ENCODE results near the gene TMEM198. TPM values are rescaled to one million over a fixed set of nuclear protein-coding genes. Genes with fewer than 3 reads are reported as not detected.

Gene TMEM198
- polyA plus RNA-seq, 1 donor (not counting 4 experiments of a cell fraction or from before 2014, with no cell fraction given), result 0.81 TPM

GRCh38 chr2:219545295-219545942 lies 1.6 kb downstream of the TMEM198 start:
- no peaks in the 10 kb centered on the region for H3K9me3 ChIP-seq (ENCODE audit: control insufficient read depth, low read depth, low read length)
- no peak for DNase-seq (ENCODE audit: low read depth, low spot score)
- no peaks in the 10 kb centered on the region for H3K9me1 ChIP-seq (ENCODE audit: control insufficient read depth, extremely low read depth, insufficient read depth, low read length)
- no peak for FAIRE-seq
- no peak overlapping the region for H3K9ac ChIP-seq (ENCODE audit: control insufficient read depth, extremely low read depth, insufficient read depth, low read length)
- H4K20me1 ChIP-seq (ENCODE audit: control insufficient read depth, extremely low read depth, insufficient read depth, low read length), result peaks cover 7% of the 10 kb centered on the region
- H3K4me3 ChIP-seq (ENCODE audit: control insufficient read depth in 2 of 3, extremely low read depth in 1 of 3, insufficient read depth in 2 of 3, low read depth in 1 of 3, low read length in 3 of 3), result no peak overlapping the region
- peaks cover 11% of the 10 kb centered on the region for H3K4me1 ChIP-seq (ENCODE audit: control insufficient read depth, extremely low read depth, insufficient read depth, low read length)
- no peak for TF ChIP-seq EZH2 (IDR thresholded peaks at IDR 0.05; ENCODE audit: low read length)
- TF ChIP-seq, protein P1, sequence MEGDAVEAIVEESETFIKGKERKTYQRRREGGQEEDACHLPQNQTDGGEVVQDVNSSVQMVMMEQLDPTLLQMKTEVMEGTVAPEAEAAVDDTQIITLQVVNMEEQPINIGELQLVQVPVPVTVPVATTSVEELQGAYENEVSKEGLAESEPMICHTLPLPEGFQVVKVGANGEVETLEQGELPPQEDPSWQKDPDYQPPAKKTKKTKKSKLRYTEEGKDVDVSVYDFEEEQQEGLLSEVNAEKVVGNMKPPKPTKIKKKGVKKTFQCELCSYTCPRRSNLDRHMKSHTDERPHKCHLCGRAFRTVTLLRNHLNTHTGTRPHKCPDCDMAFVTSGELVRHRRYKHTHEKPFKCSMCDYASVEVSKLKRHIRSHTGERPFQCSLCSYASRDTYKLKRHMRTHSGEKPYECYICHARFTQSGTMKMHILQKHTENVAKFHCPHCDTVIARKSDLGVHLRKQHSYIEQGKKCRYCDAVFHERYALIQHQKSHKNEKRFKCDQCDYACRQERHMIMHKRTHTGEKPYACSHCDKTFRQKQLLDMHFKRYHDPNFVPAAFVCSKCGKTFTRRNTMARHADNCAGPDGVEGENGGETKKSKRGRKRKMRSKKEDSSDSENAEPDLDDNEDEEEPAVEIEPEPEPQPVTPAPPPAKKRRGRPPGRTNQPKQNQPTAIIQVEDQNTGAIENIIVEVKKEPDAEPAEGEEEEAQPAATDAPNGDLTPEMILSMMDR (optimal IDR thresholded peaks at IDR 0.05 in 1 of 3, IDR thresholded peaks at IDR 0.05 in 1 of 3, conservative IDR thresholded peaks at IDR 0.05 in 1 of 3; ENCODE audit: extremely low read depth in 1 of 3, insufficient read depth in 2 of 3, low read length in 3 of 3), result no peak
- no peak overlapping the region for H2AFZ ChIP-seq (ENCODE audit: control insufficient read depth, low read length)
- H3K79me2 ChIP-seq (ENCODE audit: control insufficient read depth, insufficient read depth, low read length), result peaks cover 20% of the 10 kb centered on the region
- no peaks in the 10 kb centered on the region for H3K27me3 ChIP-seq (ENCODE audit: control insufficient read depth, extremely low read depth, insufficient read depth, low read length)
- dilution Hi-C loops (cut with MboI; ENCODE audit: extremely low pct_ligation_motif_present, low sequenced_read_pairs), result no loop called here
- peaks cover 7% of the 10 kb centered on the region in 2 experiments for H3K36me3 ChIP-seq (ENCODE audit: control insufficient read depth in 2 of 2, extremely low read depth in 1 of 2, insufficient read depth in 2 of 2, low read length in 2 of 2)
- no peak overlapping the region for H3K27ac ChIP-seq (ENCODE audit: control insufficient read depth, insufficient read depth, low read length)
- H3K4me2 ChIP-seq (ENCODE audit: control insufficient read depth, extremely low read depth, insufficient read depth, low read depth, low read length), result no peak overlapping the region

DNA sequence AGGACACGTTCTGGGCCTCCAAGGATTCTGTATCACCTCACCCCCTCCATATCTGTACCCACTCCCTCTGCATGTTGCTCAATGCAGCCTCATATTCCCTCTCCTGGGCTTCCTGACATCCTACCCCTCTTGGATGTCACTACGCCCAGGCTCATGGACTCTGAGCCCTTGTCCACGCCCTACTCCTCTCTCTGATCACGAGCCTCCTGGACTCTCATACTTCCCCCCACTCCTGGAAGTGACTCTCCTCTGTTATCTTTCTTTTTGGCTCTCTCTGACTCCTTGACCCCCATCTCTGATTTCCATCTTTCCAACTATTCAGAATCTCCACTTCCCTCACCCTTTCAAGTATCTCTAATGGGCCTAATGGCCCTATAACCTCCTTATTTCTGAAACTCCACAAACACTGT lies 2.1 kb downstream of the TMEM198 start:
- H3K27ac ChIP-seq (ENCODE audit: control insufficient read depth, insufficient read depth, low read length), result no peak overlapping the region
- no peak overlapping the region for H2AFZ ChIP-seq (ENCODE audit: control insufficient read depth, low read length)
- dilution Hi-C loops (cut with MboI; ENCODE audit: extremely low pct_ligation_motif_present, low sequenced_read_pairs), result no loop called here
- FAIRE-seq (no peak), DNase-seq (ENCODE audit: low read depth, low spot score) (no peak)
- H3K4me1 ChIP-seq (ENCODE audit: control insufficient read depth, extremely low read depth, insufficient read depth, low read length), result peaks cover 11% of the 10 kb centered on the region
- no peaks in the 10 kb centered on the region for H3K9me3 ChIP-seq (ENCODE audit: control insufficient read depth, low read depth, low read length)
- peaks cover 16% of the 10 kb centered on the region for H3K79me2 ChIP-seq (ENCODE audit: control insufficient read depth, insufficient read depth, low read length)
- no peaks in the 10 kb centered on the region for H3K27me3 ChIP-seq (ENCODE audit: control insufficient read depth, extremely low read depth, insufficient read depth, low read length)
- H3K4me3 ChIP-seq (ENCODE audit: control insufficient read depth in 2 of 3, extremely low read depth in 1 of 3, insufficient read depth in 2 of 3, low read depth in 1 of 3, low read length in 3 of 3), result no peak overlapping the region
- peaks cover 5% of the 10 kb centered on the region for H4K20me1 ChIP-seq (ENCODE audit: control insufficient read depth, extremely low read depth, insufficient read depth, low read length)
- H3K4me2 ChIP-seq (ENCODE audit: control insufficient read depth, extremely low read depth, insufficient read depth, low read depth, low read length), result no peak overlapping the region
- no peak overlapping the region for H3K9ac ChIP-seq (ENCODE audit: control insufficient read depth, extremely low read depth, insufficient read depth, low read length)
- H3K9me1 ChIP-seq (ENCODE audit: control insufficient read depth, extremely low read depth, insufficient read depth, low read length), result no peaks in the 10 kb centered on the region
- TF ChIP-seq, protein P1 (optimal IDR thresholded peaks at IDR 0.05 in 1 of 3, IDR thresholded peaks at IDR 0.05 in 1 of 3, conservative IDR thresholded peaks at IDR 0.05 in 1 of 3; ENCODE audit: extremely low read depth in 1 of 3, insufficient read depth in 2 of 3, low read length in 3 of 3), result no peak
- TF ChIP-seq EZH2 (IDR thresholded peaks at IDR 0.05; ENCODE audit: low read length), result no peak
- peaks cover 2 to 3% of the 10 kb centered on the region in 2 experiments for H3K36me3 ChIP-seq (ENCODE audit: control insufficient read depth in 2 of 2, extremely low read depth in 1 of 2, insufficient read depth in 2 of 2, low read length in 2 of 2)

All from keratinocyte (primary cell).